Tibial nerve (tissue), 4 donors: ENCODE results near the gene CDH4. TPM values are rescaled to one million over a fixed set of nuclear protein-coding genes. Genes with fewer than 3 reads are reported as not detected.

Experiments used
- DNase-seq, 2 donors: peaks; one replicate each; pipeline ENCODE4 v3.0.0-alpha.2; 2019; ENCODE audit warnings: low spot score in 2 of 2
- H3K27ac ChIP-seq, 4 donors: fragments of 200-600 bp; sonication (generic) in 3 of 4; one replicate each; pipeline ENCODE4 v1.5.1; 2017 to 2019; ENCODE audit warnings: mild to moderate bottlenecking in 1 of 4
- H3K27me3 ChIP-seq, 2 donors: fragments of 200-600 bp; sonication (generic) in 1 of 2; one replicate each; pipeline versions ENCODE4 v1.5.1 to v1.6.0; 2017 to 2019
- H3K36me3 ChIP-seq, 3 donors: fragments of 200-600 bp; sonication (generic); one replicate each; pipeline ENCODE4 v1.5.1; 2018 to 2019
- H3K4me1 ChIP-seq, 4 donors: fragments of 200-600 bp; sonication (generic) in 3 of 4; one replicate each; pipeline ENCODE4 v1.5.1; 2017 to 2019
- H3K4me3 ChIP-seq, 4 donors: fragments of 200-600 bp; sonication (generic) in 3 of 4; one replicate each; pipeline ENCODE4 v1.5.1; 2017 to 2019; ENCODE audit warnings: mild to moderate bottlenecking in 1 of 4, moderate library complexity in 1 of 4
- H3K9me3 ChIP-seq, 4 donors: fragments of 200-600 bp; sonication (generic) in 3 of 4; one replicate each; pipeline ENCODE4 v1.5.1; 2017 to 2019
- EP300 ChIP-seq, 2 donors: sonication (generic); formaldehyde crosslinking; IDR thresholded peaks; one replicate each; pipeline ENCODE4 v1.6.1; 2017; ENCODE audit warnings: antibody characterized with exemption in 2 of 2, mild to moderate bottlenecking in 1 of 2
- POLR2A ChIP-seq, 2 donors: fragments of 450-650 bp; IDR thresholded peaks; one replicate each; pipeline ENCODE4 v1.6.1; 2017; ENCODE audit warnings: antibody characterized with exemption in 2 of 2, mild to moderate bottlenecking in 2 of 2, moderate library complexity in 2 of 2
- WGBS, 2 donors: methylation state at CpG; one replicate each; pipeline ENCODE4 v1.1.5; 2018; 5-methylcytosine and 5-hydroxymethylcytosine counted together
- total RNA-seq, 4 donors: library from RNA; depleted of rRNA; stranded (reverse); fragments of >200 nt; gene quantifications; one replicate each; pipeline ENCODE4 v1.1.0, GENCODE V29; 2016
- TF ChIP-seq, protein P1 (sequence below), 5 experiments: fragments of 200-600 bp in 3 of 5; fragments of 450-650 bp in 2 of 5; sonication (generic) in 3 of 5; IDR thresholded peaks; one replicate each; pipeline ENCODE4 v1.5.1; 2016 to 2019; ENCODE audit warnings: antibody characterized with exemption in 5 of 5, mild to moderate bottlenecking in 3 of 5, moderate library complexity in 2 of 5

Gene CDH4
- total RNA-seq, 4 donors from 2014 or later = 0.78 to 2.3 (median 1.0) TPM

DNA sequence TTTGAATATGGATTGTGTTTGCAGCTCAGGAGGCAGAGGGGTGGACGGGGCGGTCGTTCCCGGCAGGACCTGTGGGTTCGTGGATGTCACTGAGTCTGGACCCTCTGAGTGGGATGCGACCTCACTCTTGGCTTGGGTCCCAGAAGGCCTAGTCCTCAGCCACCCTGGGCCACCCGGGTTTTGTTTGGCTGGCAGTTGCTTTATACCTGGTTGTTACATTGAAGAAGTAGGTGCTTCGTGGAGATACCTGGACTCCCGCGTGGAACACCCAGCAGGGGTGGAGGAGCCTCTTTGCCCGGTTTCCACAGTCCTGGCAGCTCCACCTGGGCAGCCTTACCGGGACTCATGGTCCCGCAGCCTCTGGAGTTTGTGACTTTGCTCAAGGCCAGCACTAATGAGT lies 408.5 kb downstream of the CDH4 start:
- 71 to 79% methylated on average over 13 of the region's 13 CpGs for WGBS, 2 donors
- no peaks in the 10 kb centered on the region for H3K9me3 ChIP-seq
- H3K4me1 ChIP-seq = no peaks in the 10 kb centered on the region
- H3K36me3 ChIP-seq = no peaks in the 10 kb centered on the region
- no peaks in the 10 kb centered on the region for H3K27me3 ChIP-seq
- H3K4me3 ChIP-seq = no peak overlapping the region
- no peak overlapping the region for H3K27ac ChIP-seq
- no peak for DNase-seq
- TF ChIP-seq, protein P1, sequence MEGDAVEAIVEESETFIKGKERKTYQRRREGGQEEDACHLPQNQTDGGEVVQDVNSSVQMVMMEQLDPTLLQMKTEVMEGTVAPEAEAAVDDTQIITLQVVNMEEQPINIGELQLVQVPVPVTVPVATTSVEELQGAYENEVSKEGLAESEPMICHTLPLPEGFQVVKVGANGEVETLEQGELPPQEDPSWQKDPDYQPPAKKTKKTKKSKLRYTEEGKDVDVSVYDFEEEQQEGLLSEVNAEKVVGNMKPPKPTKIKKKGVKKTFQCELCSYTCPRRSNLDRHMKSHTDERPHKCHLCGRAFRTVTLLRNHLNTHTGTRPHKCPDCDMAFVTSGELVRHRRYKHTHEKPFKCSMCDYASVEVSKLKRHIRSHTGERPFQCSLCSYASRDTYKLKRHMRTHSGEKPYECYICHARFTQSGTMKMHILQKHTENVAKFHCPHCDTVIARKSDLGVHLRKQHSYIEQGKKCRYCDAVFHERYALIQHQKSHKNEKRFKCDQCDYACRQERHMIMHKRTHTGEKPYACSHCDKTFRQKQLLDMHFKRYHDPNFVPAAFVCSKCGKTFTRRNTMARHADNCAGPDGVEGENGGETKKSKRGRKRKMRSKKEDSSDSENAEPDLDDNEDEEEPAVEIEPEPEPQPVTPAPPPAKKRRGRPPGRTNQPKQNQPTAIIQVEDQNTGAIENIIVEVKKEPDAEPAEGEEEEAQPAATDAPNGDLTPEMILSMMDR (IDR thresholded peaks at IDR 0.05) = no peak
- TF ChIP-seq POLR2A (IDR thresholded peaks at IDR 0.05) = no peak
- TF ChIP-seq EP300 (IDR thresholded peaks at IDR 0.05) = no peak

DNA sequence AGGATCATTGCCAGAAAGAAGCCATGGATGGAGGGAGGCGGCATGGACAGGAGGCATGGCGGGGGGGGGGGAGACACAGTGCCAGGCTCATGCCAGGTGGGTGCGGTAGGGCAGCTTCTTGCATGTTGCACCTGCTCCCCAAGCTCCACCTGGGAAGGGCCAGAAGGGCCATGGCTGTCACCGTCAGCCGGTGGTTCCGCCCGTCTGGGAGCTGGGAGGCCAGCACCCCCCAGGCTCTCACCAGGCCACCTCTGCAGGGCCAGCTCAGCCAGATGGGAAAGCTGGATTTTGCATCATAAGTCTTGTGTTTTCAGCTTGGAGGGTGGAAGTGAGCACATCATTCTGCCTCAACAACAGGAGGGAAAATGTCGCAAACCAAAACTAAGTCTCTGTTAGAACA lies 409.0 kb downstream of the CDH4 start:
- H3K4me1 ChIP-seq = no peaks in the 10 kb centered on the region
- H3K27me3 ChIP-seq = no peaks in the 10 kb centered on the region
- 93 to 98% methylated on average over 8 of the region's 8 CpGs for whole genome bisulfite sequencing, 2 donors

GRCh38 chr20:61661583-61661982 lies 409.5 kb downstream of the CDH4 start:
- 76 to 91% methylated on average over 13 of the region's 13 CpGs for WGBS, 2 donors
- H3K4me1 ChIP-seq = no peaks in the 10 kb centered on the region
- H3K27ac ChIP-seq = no peak overlapping the region
- TF ChIP-seq, protein P1 (IDR thresholded peaks at IDR 0.05) = no peak
- TF ChIP-seq POLR2A (IDR thresholded peaks at IDR 0.05) (no peak), EP300 (IDR thresholded peaks at IDR 0.05) (no peak)
- no peak for DNase-seq
- H3K36me3 ChIP-seq = no peaks in the 10 kb centered on the region
- H3K27me3 ChIP-seq = no peaks in the 10 kb centered on the region
- no peaks in the 10 kb centered on the region for H3K9me3 ChIP-seq
- H3K4me3 ChIP-seq = no peak overlapping the region

More for the DNA sequence above, 409.0 kb downstream of the CDH4 start:
- H3K36me3 ChIP-seq = no peaks in the 10 kb centered on the region
- no peak overlapping the region for H3K27ac ChIP-seq
- H3K9me3 ChIP-seq = no peaks in the 10 kb centered on the region
- no peak for DNase-seq
- H3K4me3 ChIP-seq = no peak overlapping the region
- no peak for TF ChIP-seq EP300 (IDR thresholded peaks at IDR 0.05)
- TF ChIP-seq, protein P1 (IDR thresholded peaks at IDR 0.05) = no peak
- no peak for TF ChIP-seq POLR2A (IDR thresholded peaks at IDR 0.05)

DNA sequence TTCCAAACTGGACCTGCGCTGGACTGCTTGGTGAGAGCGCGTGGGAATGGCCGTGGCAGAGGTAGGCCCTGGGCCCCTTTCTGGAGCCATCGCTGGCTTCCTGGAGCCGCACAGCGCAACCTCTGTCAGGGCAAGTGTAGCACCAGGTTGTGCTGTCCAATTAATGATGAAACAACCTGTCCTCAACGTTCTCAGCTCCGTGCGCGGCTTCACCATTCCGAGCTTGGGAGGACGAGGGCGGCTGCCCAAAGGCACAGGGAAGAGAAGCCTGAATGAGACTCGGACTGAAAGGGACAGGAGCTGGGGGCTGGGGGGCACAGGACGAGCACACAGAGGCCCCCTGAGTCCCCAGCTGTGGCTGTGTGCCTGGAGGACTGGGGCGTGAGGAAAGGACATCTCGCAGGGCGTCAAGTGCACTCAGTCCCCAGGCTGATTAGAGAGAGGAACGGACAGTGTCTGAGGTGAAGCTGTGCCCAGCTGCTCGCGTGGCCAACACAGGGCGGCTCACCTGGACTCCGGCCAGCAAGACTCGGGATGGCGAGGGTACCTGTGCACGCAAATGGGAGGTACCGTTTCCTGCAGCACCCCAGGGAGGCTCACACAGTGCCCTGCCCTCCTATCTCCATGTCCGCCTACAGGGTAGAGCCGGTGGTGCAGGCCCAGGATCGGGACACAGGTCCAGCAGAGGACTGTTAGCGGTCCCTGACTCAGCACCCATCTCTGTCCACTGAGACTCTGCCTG lies 410.3 kb downstream of the CDH4 start:
- 69 to 86% methylated on average over 30 of the region's 32 CpGs for WGBS, 2 donors
- DNase-seq = no peak
- H3K36me3 ChIP-seq = no peaks in the 10 kb centered on the region
- no peaks in the 10 kb centered on the region for H3K9me3 ChIP-seq
- H3K27me3 ChIP-seq = no peaks in the 10 kb centered on the region
- H3K4me3 ChIP-seq = no peak overlapping the region
- no peaks in the 10 kb centered on the region for H3K4me1 ChIP-seq
- TF ChIP-seq POLR2A (IDR thresholded peaks at IDR 0.05) (no peak), EP300 (IDR thresholded peaks at IDR 0.05) (no peak)
- TF ChIP-seq, protein P1 (IDR thresholded peaks at IDR 0.05) = no peak
- H3K27ac ChIP-seq = no peak overlapping the region

- no peak overlapping the region for H3K27ac ChIP-seq
- TF ChIP-seq POLR2A (IDR thresholded peaks at IDR 0.05) = no peak
- TF ChIP-seq, protein P1 (IDR thresholded peaks at IDR 0.05) = no peak
- no peak for TF ChIP-seq EP300 (IDR thresholded peaks at IDR 0.05)
- no peaks in the 10 kb centered on the region for H3K4me1 ChIP-seq
- no peak for DNase-seq
- H3K4me3 ChIP-seq = no peak overlapping the region
- no peaks in the 10 kb centered on the region for H3K36me3 ChIP-seq
- no peaks in the 10 kb centered on the region for H3K27me3 ChIP-seq
- 50 to 65% methylated on average over 13 of the region's 13 CpGs for WGBS, 2 donors
- no peaks in the 10 kb centered on the region for H3K9me3 ChIP-seq
Observed at GRCh38 chr20:61662968-61663331, 410.9 kb downstream of the CDH4 start.
